ENCODE measurements around the gene MAP3K8.
"Not testable (repeated sequence)": the region's sequence is repeated elsewhere in the genome, so short reads cannot be mapped to it uniquely, and the experiment has no call there.

MAP3K8 gene

GRCh38 chr10:30425336-30426075, 8.5 kb upstream of the MAP3K8 start:
- Histone ChIP-seq H3K9ac (ENCODE audit: low read depth, low read length) (no peak overlapping the region), H3K36me3 (ENCODE audit: control insufficient read depth, insufficient read depth, low read length) (no peaks in the 10 kb centered on the region), H3K9me3 (ENCODE audit: control insufficient read depth, insufficient read depth, low read length) (no peaks in the 10 kb centered on the region), H3K27me3 (ENCODE audit: control insufficient read depth, insufficient read depth, low read length) (no peaks in the 10 kb centered on the region), H3K4me1 (ENCODE audit: control insufficient read depth, insufficient read depth, low read length) (peaks cover 16% of the 10 kb centered on the region), H3K4me3 (ENCODE audit: low read depth, low read length) (no peak overlapping the region)

- H3K27me3 ChIP-seq (ENCODE audit: control insufficient read depth, insufficient read depth, low read length): peaks cover 3% of the 10 kb centered on the region
- H3K4me3 ChIP-seq (ENCODE audit: low read depth, low read length): no peak overlapping the region
- no peaks in the 10 kb centered on the region for H3K9me3 ChIP-seq (ENCODE audit: control insufficient read depth, insufficient read depth, low read length)
- peaks cover 8% of the 10 kb centered on the region for H3K4me1 ChIP-seq (ENCODE audit: control insufficient read depth, insufficient read depth, low read length)
- no peaks in the 10 kb centered on the region for H3K36me3 ChIP-seq (ENCODE audit: control insufficient read depth, insufficient read depth, low read length)
- H3K9ac ChIP-seq (ENCODE audit: low read depth, low read length): no peak overlapping the region
Measured at GRCh38 chr10:30430544-30431298, 3.3 kb upstream of the MAP3K8 start.

- Histone ChIP-seq H3K4me1 (ENCODE audit: control insufficient read depth, insufficient read depth, low read length) (peaks cover 8% of the 10 kb centered on the region), H3K9ac (ENCODE audit: low read depth, low read length) (no peak overlapping the region), H3K9me3 (ENCODE audit: control insufficient read depth, insufficient read depth, low read length) (no peaks in the 10 kb centered on the region), H3K36me3 (ENCODE audit: control insufficient read depth, insufficient read depth, low read length) (no peaks in the 10 kb centered on the region), H3K4me3 (ENCODE audit: low read depth, low read length) (no peak overlapping the region), H3K27me3 (ENCODE audit: control insufficient read depth, insufficient read depth, low read length) (peaks cover 3% of the 10 kb centered on the region)
Measured at GRCh38 chr10:30431435-30431911, 2.5 kb upstream of the MAP3K8 start.

GRCh38 chr10:30432622-30433305, 1.2 kb upstream of the MAP3K8 start:
- Histone ChIP-seq H3K4me1 (ENCODE audit: control insufficient read depth, insufficient read depth, low read length) (peaks cover 14% of the 10 kb centered on the region), H3K27me3 (ENCODE audit: control insufficient read depth, insufficient read depth, low read length) (peaks cover 3% of the 10 kb centered on the region), H3K36me3 (ENCODE audit: control insufficient read depth, insufficient read depth, low read length) (no peaks in the 10 kb centered on the region), H3K9me3 (ENCODE audit: control insufficient read depth, insufficient read depth, low read length) (no peaks in the 10 kb centered on the region), H3K9ac (ENCODE audit: low read depth, low read length) (peak overlapping the region; percentile 32), H3K4me3 (ENCODE audit: low read depth, low read length) (peak overlapping the region; percentile 64)

GRCh38 chr10:30433306-30433729, 666 bp upstream of the MAP3K8 start:
- peak overlapping the region; percentile 32 for H3K9ac ChIP-seq (ENCODE audit: low read depth, low read length)
- H3K4me1 ChIP-seq (ENCODE audit: control insufficient read depth, insufficient read depth, low read length): peaks cover 18% of the 10 kb centered on the region

GRCh38 chr10:30434273-30435072, 489 bp downstream of the MAP3K8 start:
- Histone ChIP-seq H3K27me3 (ENCODE audit: control insufficient read depth, insufficient read depth, low read length) (peaks cover 3% of the 10 kb centered on the region), H3K9ac (ENCODE audit: low read depth, low read length) (peak overlapping the region; percentile 28), H3K4me1 (ENCODE audit: control insufficient read depth, insufficient read depth, low read length) (peaks cover 21% of the 10 kb centered on the region), H3K9me3 (ENCODE audit: control insufficient read depth, insufficient read depth, low read length) (no peaks in the 10 kb centered on the region), H3K36me3 (ENCODE audit: control insufficient read depth, insufficient read depth, low read length) (peaks cover 4% of the 10 kb centered on the region), H3K4me3 (ENCODE audit: low read depth, low read length) (peak overlapping the region; percentile 64)

More at GRCh38 chr10:30433306-30433729, 666 bp upstream of the MAP3K8 start:
- Histone ChIP-seq H3K36me3 (ENCODE audit: control insufficient read depth, insufficient read depth, low read length) (no peaks in the 10 kb centered on the region), H3K4me3 (ENCODE audit: low read depth, low read length) (peak overlapping the region; percentile 64), H3K27me3 (ENCODE audit: control insufficient read depth, insufficient read depth, low read length) (peaks cover 3% of the 10 kb centered on the region), H3K9me3 (ENCODE audit: control insufficient read depth, insufficient read depth, low read length) (no peaks in the 10 kb centered on the region)

- Histone ChIP-seq H3K9me3 (ENCODE audit: control insufficient read depth, insufficient read depth, low read length) (no peaks in the 10 kb centered on the region), H3K4me3 (ENCODE audit: low read depth, low read length) (peak overlapping the region; percentile 64), H3K27me3 (ENCODE audit: control insufficient read depth, insufficient read depth, low read length) (peaks cover 3% of the 10 kb centered on the region), H3K36me3 (ENCODE audit: control insufficient read depth, insufficient read depth, low read length) (peaks cover 4% of the 10 kb centered on the region), H3K4me1 (ENCODE audit: control insufficient read depth, insufficient read depth, low read length) (peaks cover 21% of the 10 kb centered on the region), H3K9ac (ENCODE audit: low read depth, low read length) (peak overlapping the region; percentile 8)
Measured at GRCh38 chr10:30435073-30435422, 1.1 kb downstream of the MAP3K8 start.

GRCh38 chr10:30435499-30436167, 1.6 kb downstream of the MAP3K8 start:
- not testable (repeated sequence) for H3K27me3 ChIP-seq (ENCODE audit: control insufficient read depth, insufficient read depth, low read length); H3K36me3 ChIP-seq (ENCODE audit: control insufficient read depth, insufficient read depth, low read length); H3K9me3 ChIP-seq (ENCODE audit: control insufficient read depth, insufficient read depth, low read length); H3K9ac ChIP-seq (ENCODE audit: low read depth, low read length)
- peak overlapping the region; percentile 64 for H3K4me3 ChIP-seq (ENCODE audit: low read depth, low read length)
- H3K4me1 ChIP-seq (ENCODE audit: control insufficient read depth, insufficient read depth, low read length): peaks cover 21% of the 10 kb centered on the region

GRCh38 chr10:30436191-30436611, 2.2 kb downstream of the MAP3K8 start:
- Histone ChIP-seq H3K27me3 (ENCODE audit: control insufficient read depth, insufficient read depth, low read length) (no peaks in the 10 kb centered on the region), H3K4me1 (ENCODE audit: control insufficient read depth, insufficient read depth, low read length) (peaks cover 20% of the 10 kb centered on the region), H3K9ac (ENCODE audit: low read depth, low read length) (no peak overlapping the region), H3K9me3 (ENCODE audit: control insufficient read depth, insufficient read depth, low read length) (no peaks in the 10 kb centered on the region), H3K4me3 (ENCODE audit: low read depth, low read length) (peak overlapping the region; percentile 30), H3K36me3 (ENCODE audit: control insufficient read depth, insufficient read depth, low read length) (peaks cover 4% of the 10 kb centered on the region)

GRCh38 chr10:30436671-30437030, 2.7 kb downstream of the MAP3K8 start:
- no peaks in the 10 kb centered on the region for H3K27me3 ChIP-seq (ENCODE audit: control insufficient read depth, insufficient read depth, low read length)
- peaks cover 4% of the 10 kb centered on the region for H3K36me3 ChIP-seq (ENCODE audit: control insufficient read depth, insufficient read depth, low read length)
- no peak overlapping the region for H3K9ac ChIP-seq (ENCODE audit: low read depth, low read length)
- H3K9me3 ChIP-seq (ENCODE audit: control insufficient read depth, insufficient read depth, low read length): no peaks in the 10 kb centered on the region
- H3K4me1 ChIP-seq (ENCODE audit: control insufficient read depth, insufficient read depth, low read length): peaks cover 18% of the 10 kb centered on the region
- peak overlapping the region; percentile 6 for H3K4me3 ChIP-seq (ENCODE audit: low read depth, low read length)

Measured in iPS-15b (cell line).